ENCODE data around the gene NFATC4. TPM values are rescaled to one million over a fixed set of nuclear protein-coding genes. Genes with fewer than 3 reads are reported as not detected.

Gene NFATC4
- total and polyA plus RNA-seq, 2 donors (not counting 1 experiment from before 2014, with no cell fraction given), result 3.1 to 7.6 TPM

DNA sequence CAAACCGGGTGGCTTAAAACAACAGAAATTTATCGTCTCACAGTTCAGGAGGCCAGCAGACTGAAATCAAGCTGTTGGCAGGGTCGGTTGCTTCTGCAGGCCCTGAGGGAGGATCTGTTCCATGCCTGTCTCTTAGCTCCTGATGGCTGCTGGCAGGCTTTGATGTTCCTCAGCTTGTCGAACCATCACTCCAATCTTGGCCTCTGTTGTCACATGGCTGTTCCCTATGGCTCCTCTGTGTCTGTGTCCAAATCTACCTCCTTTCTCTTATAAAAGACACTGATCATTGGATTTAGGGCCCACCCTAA, 14.0 kb downstream of the NFATC4 start:
- peaks cover 13% of the 10 kb centered on the region for H3K27me3 Mint-ChIP-seq
- H3K4me3 Mint-ChIP-seq, result no peak overlapping the region
- no peaks in the 10 kb centered on the region for H3K9me3 Mint-ChIP-seq (ENCODE audit: insufficient read depth)
- POLR2A ChIA-PET, result no interaction called here
- intact Hi-C loops (cut with micrococcal nuclease), result no loop called here
- Histone ChIP-seq H3K36me3 (replicated peaks in 1 of 2; ENCODE audit: control extremely low read depth in 1 of 2, control insufficient read depth in 1 of 2, extremely low read depth in 1 of 2, insufficient read depth in 2 of 2, low read length in 1 of 2) (no peaks in the 10 kb centered on the region), H3K9ac (ENCODE audit: low read length) (no peak overlapping the region), H2AFZ (ENCODE audit: insufficient read depth, low read depth, low read length, poor library complexity, severe bottlenecking) (no peak overlapping the region), H3K4me3 (ENCODE audit: control extremely low read depth in 1 of 5, extremely low read depth in 1 of 5, insufficient read depth in 1 of 5, low read depth in 2 of 5, low read length in 4 of 5) (no peak overlapping the region), H3K9me3 (ENCODE audit: control extremely low read depth in 1 of 3, control insufficient read depth in 2 of 3, insufficient read depth in 1 of 3, low read length in 2 of 3) (no peaks in the 10 kb centered on the region), H3K4me2 (replicated peaks; ENCODE audit: low read depth, low read length, poor library complexity, severe bottlenecking) (no peak overlapping the region), H3K27me3 (replicated peaks in 1 of 4; ENCODE audit: control extremely low read depth in 1 of 4, control insufficient read depth in 3 of 4, insufficient read depth in 4 of 4, low read length in 3 of 4) (peaks cover 0 to 3% (median 1%) of the 10 kb centered on the region in 4 experiments), H3K27ac (ENCODE audit: low read length in 2 of 2) (no peak overlapping the region), H3K4me1 (ENCODE audit: control insufficient read depth in 2 of 2, insufficient read depth in 2 of 2, low read length in 2 of 2) (no peaks in the 10 kb centered on the region), H4K20me1 (ENCODE audit: control insufficient read depth, insufficient read depth, low read length, poor library complexity, severe bottlenecking) (no peaks in the 10 kb centered on the region), H3K79me2 (ENCODE audit: control insufficient read depth, insufficient read depth, low read length) (no peaks in the 10 kb centered on the region)
- DNase-seq, result no peak
- no peak for ATAC-seq (ENCODE audit: low read depth)
- CTCF ChIA-PET, result no interaction called here
- no peak overlapping the region for H3K27ac Mint-ChIP-seq
- TF ChIP-seq CTCF (IDR thresholded peaks at IDR 0.05) (no peak), EZH2 (IDR thresholded peaks at IDR 0.05; ENCODE audit: borderline replicate concordance, insufficient read depth, low read depth, low read length, poor library complexity, severe bottlenecking) (no peak)
- WGBS (ENCODE audit: insufficient coverage), result 89% methylated on average over 4 of the region's 4 CpGs
- no peaks in the 10 kb centered on the region for H3K4me1 Mint-ChIP-seq

- Histone ChIP-seq H3K4me1 (ENCODE audit: control insufficient read depth in 2 of 2, insufficient read depth in 2 of 2, low read length in 2 of 2) (no peaks in the 10 kb centered on the region), H3K27ac (ENCODE audit: low read length in 2 of 2) (no peak overlapping the region), H4K20me1 (ENCODE audit: control insufficient read depth, insufficient read depth, low read length, poor library complexity, severe bottlenecking) (no peaks in the 10 kb centered on the region), H3K36me3 (replicated peaks in 1 of 2; ENCODE audit: control extremely low read depth in 1 of 2, control insufficient read depth in 1 of 2, extremely low read depth in 1 of 2, insufficient read depth in 2 of 2, low read length in 1 of 2) (no peaks in the 10 kb centered on the region), H3K27me3 (replicated peaks in 1 of 4; ENCODE audit: control extremely low read depth in 1 of 4, control insufficient read depth in 3 of 4, insufficient read depth in 4 of 4, low read length in 3 of 4) (peaks cover 0 to 3% (median 1%) of the 10 kb centered on the region in 4 experiments), H3K9ac (ENCODE audit: low read length) (no peak overlapping the region), H3K4me2 (replicated peaks; ENCODE audit: low read depth, low read length, poor library complexity, severe bottlenecking) (no peak overlapping the region), H3K9me3 (ENCODE audit: control extremely low read depth in 1 of 3, control insufficient read depth in 2 of 3, insufficient read depth in 1 of 3, low read length in 2 of 3) (no peaks in the 10 kb centered on the region), H2AFZ (ENCODE audit: insufficient read depth, low read depth, low read length, poor library complexity, severe bottlenecking) (no peak overlapping the region), H3K79me2 (ENCODE audit: control insufficient read depth, insufficient read depth, low read length) (no peaks in the 10 kb centered on the region), H3K4me3 (ENCODE audit: control extremely low read depth in 1 of 5, extremely low read depth in 1 of 5, insufficient read depth in 1 of 5, low read depth in 2 of 5, low read length in 4 of 5) (no peak overlapping the region)
- Mint-ChIP-seq H3K9me3 (ENCODE audit: insufficient read depth) (no peaks in the 10 kb centered on the region), H3K4me3 (no peak overlapping the region), H3K27me3 (peaks cover 26% of the 10 kb centered on the region), H3K27ac (no peak overlapping the region), H3K4me1 (no peaks in the 10 kb centered on the region)
- ChIA-PET POLR2A (no interaction called here), CTCF (interaction anchor here (1.6 kb wide), 1 partner anchor 51 kb away, joined by 4 read pairs; no protein-coding TSS in a partner anchor)
- 97% methylated on average over 3 of the region's 4 CpGs for WGBS (ENCODE audit: insufficient coverage)
- TF ChIP-seq EZH2 (IDR thresholded peaks at IDR 0.05; ENCODE audit: borderline replicate concordance, insufficient read depth, low read depth, low read length, poor library complexity, severe bottlenecking) (no peak), CTCF (IDR thresholded peaks at IDR 0.05) (no peak)
- DNase-seq, result no peak
- intact Hi-C loops (cut with micrococcal nuclease), result no loop called here
- ATAC-seq (ENCODE audit: low read depth), result no peak
These were observed 16.2 kb downstream of the NFATC4 start for GRCh38 chr14:24384169-24384568.

All from B cell (primary cell).